NCI-H1436 (cell line): ENCODE measurements around the gene RCBTB2.
"Not testable (repeated sequence)": the region's sequence is repeated elsewhere in the genome, so short reads cannot be mapped to it uniquely, and the experiment has no call there.

ENCODE experiments used
- DNase-seq: peaks from one replicate; lab custom pipeline; 2025; lab: John Stamatoyannopoulos, UW

Gene RCBTB2

GRCh38 chr13:48494874-48495273, 38.0 kb downstream of the RCBTB2 start:
- DNase-seq = no peak

GRCh38 chr13:48493851-48494250, 39.0 kb downstream of the RCBTB2 start:
- no peak for DNase-seq

- no peak for DNase-seq
Measured at GRCh38 chr13:48493066-48493765, 39.7 kb downstream of the RCBTB2 start.

GRCh38 chr13:48492470-48493065, 40.3 kb downstream of the RCBTB2 start:
- DNase-seq = no peak

- DNase-seq = no peak
Measured at GRCh38 chr13:48492096-48492440, 40.8 kb downstream of the RCBTB2 start.

- DNase-seq = no peak
Measured at GRCh38 chr13:48491423-48492095, 41.3 kb downstream of the RCBTB2 start.

GRCh38 chr13:48490241-48490640, 42.6 kb downstream of the RCBTB2 start:
- no peak for DNase-seq

GRCh38 chr13:48489666-48490065, 43.2 kb downstream of the RCBTB2 start:
- no peak for DNase-seq

GRCh38 chr13:48488995-48489394, 43.9 kb downstream of the RCBTB2 start:
- no peak for DNase-seq

- DNase-seq = no peak
Measured at GRCh38 chr13:48487968-48488367, 44.9 kb downstream of the RCBTB2 start.

- DNase-seq = no peak
Measured at GRCh38 chr13:48486836-48487235, 46.0 kb downstream of the RCBTB2 start.

GRCh38 chr13:48486362-48486761, 46.5 kb downstream of the RCBTB2 start:
- DNase-seq = no peak

- no peak for DNase-seq
Measured at GRCh38 chr13:48485432-48485831, 47.4 kb downstream of the RCBTB2 start.

- DNase-seq = no peak
Measured at GRCh38 chr13:48483575-48483974, 49.3 kb downstream of the RCBTB2 start.

- no peak for DNase-seq
Measured at GRCh38 chr13:48478391-48478790, 54.5 kb downstream of the RCBTB2 start.

- no peak for DNase-seq
Measured at GRCh38 chr13:48477191-48477855, 55.6 kb downstream of the RCBTB2 start.

- no peak for DNase-seq
Measured at GRCh38 chr13:48476686-48477085, 56.2 kb downstream of the RCBTB2 start.

- DNase-seq = no peak
Measured at GRCh38 chr13:48476215-48476614, 56.7 kb downstream of the RCBTB2 start.

- no peak for DNase-seq
Measured at GRCh38 chr13:48475230-48475629, 57.6 kb downstream of the RCBTB2 start.

GRCh38 chr13:48457578-48458242, 75.2 kb downstream of the RCBTB2 start:
- DNase-seq = no peak

- no peak for DNase-seq
Measured at GRCh38 chr13:48456546-48456945, 76.3 kb downstream of the RCBTB2 start.

GRCh38 chr13:48451196-48451595, 81.7 kb downstream of the RCBTB2 start:
- not testable (repeated sequence) for DNase-seq
